K562 (cell line): Measurements from ENCODE around the gene ZFP30.

ENCODE experiments used
- PBX2 ChIP-seq, 2 experiments: IDR thresholded peaks in 1 of 2; conservative IDR thresholded peaks in 1 of 2; 2 replicates each; pipeline ENCODE4 v1.6.1; 2016; ENCODE audit warnings: low read depth in 2 of 2, mild to moderate bottlenecking in 1 of 2, missing compliant biosample characterization in 1 of 2, missing genetic modification characterization in 1 of 2, moderate library complexity in 1 of 2
- PCBP1 ChIP-seq: fragments of 200-400 bp; formaldehyde crosslinking; IDR thresholded peaks from 2 replicates; pipeline ENCODE4 v1.6.1; 2018; ENCODE audit warnings: mild to moderate bottlenecking, low read depth, low read length; ENCODE audit not compliant: poor library complexity, severe bottlenecking
- POLR2B ChIP-seq: fragments of 450-650 bp; IDR thresholded peaks from 2 replicates; pipeline ENCODE4 v1.6.1; 2018; ENCODE audit warnings: low read depth; ENCODE audit not compliant: partially characterized antibody
- SP2 ChIP-seq: IDR thresholded peaks from 2 replicates; pipeline ENCODE4 v1.6.1; 2011; ENCODE audit warnings: mild to moderate bottlenecking, low read depth, low read length, moderate library complexity; ENCODE audit not compliant: poor library complexity, severe bottlenecking; ENCODE audit errors: extremely low read depth
- TAF7 ChIP-seq: fragments of 450-650 bp; IDR thresholded peaks from 2 replicates; pipeline ENCODE4 v1.6.1; 2016; ENCODE audit warnings: missing genetic modification characterization, missing compliant biosample characterization
- TF ChIP-seq, protein P1 (sequence below), 3 experiments: IDR thresholded peaks in 2 of 3; conservative IDR thresholded peaks in 1 of 3; 2 replicates each; pipeline ENCODE4 v1.5.1; 2011 to 2012; ENCODE audit warnings: low read length in 3 of 3, mild to moderate bottlenecking in 3 of 3, control low read depth in 2 of 3, improper control_type of control experiment in 1 of 3, inconsistent platforms in 1 of 3, low read depth in 1 of 3, mixed read lengths in 1 of 3, moderate library complexity in 1 of 3; ENCODE audit not compliant: insufficient read depth in 2 of 3

DNA sequence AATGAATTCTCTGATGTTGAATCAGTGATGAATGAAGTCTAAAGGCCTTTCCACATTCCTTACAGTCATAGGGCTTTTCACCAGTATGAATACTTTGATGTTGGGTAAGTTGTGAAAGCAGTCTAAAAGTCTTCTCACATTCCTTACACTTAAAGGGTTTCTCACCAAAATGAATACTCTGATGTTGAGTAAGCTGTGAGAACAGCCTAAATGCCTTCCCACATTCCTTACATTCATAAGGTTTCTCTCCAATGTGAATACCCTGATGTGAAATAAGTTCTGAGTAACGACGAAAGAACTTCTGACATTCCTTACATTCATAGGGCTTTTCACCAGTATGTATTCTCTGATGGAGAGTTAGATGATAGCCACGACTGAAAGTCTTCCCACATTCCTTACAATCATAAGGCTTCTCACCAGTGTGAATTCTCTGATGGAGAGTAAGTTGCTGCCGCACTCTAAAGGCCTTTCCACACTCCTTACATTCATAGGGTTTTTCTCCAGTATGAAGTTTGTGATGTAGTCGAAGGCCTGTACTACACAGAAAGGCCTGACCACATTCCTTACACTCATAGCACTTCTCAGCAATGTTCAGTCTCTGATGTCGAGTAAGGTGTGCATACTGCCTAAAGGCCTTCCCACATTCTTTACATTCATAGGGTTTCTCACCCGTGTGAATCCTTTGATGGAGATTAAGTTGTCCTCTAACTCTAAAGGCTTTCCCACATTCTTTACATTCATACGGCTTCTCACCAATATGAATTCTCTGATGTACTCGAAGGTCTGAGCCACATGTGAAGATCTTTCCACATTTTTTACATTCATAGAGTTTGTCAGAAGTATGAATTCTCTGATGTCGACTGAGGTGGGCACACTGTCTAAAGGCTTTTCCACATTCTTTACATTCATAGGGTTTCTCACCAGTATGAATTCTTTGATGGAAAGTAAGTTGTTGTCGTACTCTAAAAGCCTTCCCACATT is 19.9 kb downstream of the ZFP30 start:
- TF ChIP-seq SP2 (no peak), TAF7 (tag) (no peak), PCBP1 (no peak), PBX2 (CRISPR knock-in tag; IDR thresholded peaks at IDR 0.05; ENCODE audit: low read depth) (no peak), PBX2 (tag; conservative IDR thresholded peaks at IDR 0.05; ENCODE audit: low read depth) (no peak), POLR2B (no peak)
- TF ChIP-seq, protein P1, sequence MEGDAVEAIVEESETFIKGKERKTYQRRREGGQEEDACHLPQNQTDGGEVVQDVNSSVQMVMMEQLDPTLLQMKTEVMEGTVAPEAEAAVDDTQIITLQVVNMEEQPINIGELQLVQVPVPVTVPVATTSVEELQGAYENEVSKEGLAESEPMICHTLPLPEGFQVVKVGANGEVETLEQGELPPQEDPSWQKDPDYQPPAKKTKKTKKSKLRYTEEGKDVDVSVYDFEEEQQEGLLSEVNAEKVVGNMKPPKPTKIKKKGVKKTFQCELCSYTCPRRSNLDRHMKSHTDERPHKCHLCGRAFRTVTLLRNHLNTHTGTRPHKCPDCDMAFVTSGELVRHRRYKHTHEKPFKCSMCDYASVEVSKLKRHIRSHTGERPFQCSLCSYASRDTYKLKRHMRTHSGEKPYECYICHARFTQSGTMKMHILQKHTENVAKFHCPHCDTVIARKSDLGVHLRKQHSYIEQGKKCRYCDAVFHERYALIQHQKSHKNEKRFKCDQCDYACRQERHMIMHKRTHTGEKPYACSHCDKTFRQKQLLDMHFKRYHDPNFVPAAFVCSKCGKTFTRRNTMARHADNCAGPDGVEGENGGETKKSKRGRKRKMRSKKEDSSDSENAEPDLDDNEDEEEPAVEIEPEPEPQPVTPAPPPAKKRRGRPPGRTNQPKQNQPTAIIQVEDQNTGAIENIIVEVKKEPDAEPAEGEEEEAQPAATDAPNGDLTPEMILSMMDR (IDR thresholded peaks at IDR 0.05 in 2 of 3, conservative IDR thresholded peaks at IDR 0.05 in 1 of 3; ENCODE audit: insufficient read depth in 2 of 3, low read depth in 1 of 3, low read length in 3 of 3): no peak
